ENCODE data around the gene CPNE6.

CPNE6 gene

GRCh38 chr14:24123424-24124417 lies 52.4 kb downstream of the CPNE6 start:
- TF ChIP-seq EZH2phosphoT487 (conservative IDR thresholded peaks at IDR 0.05; ENCODE audit: low read length) (no peak), CTCF (IDR thresholded peaks at IDR 0.05; ENCODE audit: insufficient read depth, low read length, poor library complexity, severe bottlenecking) (no peak)
- Histone ChIP-seq H3K79me2 (ENCODE audit: insufficient read depth, low read length) (no peaks in the 10 kb centered on the region), H3F3A (ENCODE audit: insufficient read depth) (no peaks in the 10 kb centered on the region; the same call in 1 of the 2 replicates), H3K36me3 (ENCODE audit: low read length) (no peaks in the 10 kb centered on the region), H3K9ac (ENCODE audit: low read length) (no peak overlapping the region), H3K9me3 (ENCODE audit: insufficient read depth, low read length) (no peaks in the 10 kb centered on the region), H3K27ac (ENCODE audit: low read depth, low read length) (no peak overlapping the region), H3K27me3 (ENCODE audit: low read length) (no peaks in the 10 kb centered on the region), H3K9me2 (replicated peaks; ENCODE audit: insufficient read depth, low read length) (no peaks in the 10 kb centered on the region), H2AFZ (ENCODE audit: low read depth, low read length, severe bottlenecking) (no peak overlapping the region), H4K20me1 (ENCODE audit: low read depth, low read length) (no peaks in the 10 kb centered on the region), H3K4me2 (ENCODE audit: low read depth, low read length, poor library complexity, severe bottlenecking) (no peak overlapping the region), H3K4me3 (ENCODE audit: insufficient read depth, low read length, poor library complexity, severe bottlenecking) (no peak overlapping the region)

GRCh38 chr14:24126939-24127338 lies 55.6 kb downstream of the CPNE6 start:
- Histone ChIP-seq H3K4me2 (ENCODE audit: low read depth, low read length, poor library complexity, severe bottlenecking) (no peak overlapping the region), H3K27me3 (ENCODE audit: low read length) (no peaks in the 10 kb centered on the region), H3K79me2 (ENCODE audit: insufficient read depth, low read length) (no peaks in the 10 kb centered on the region), H3K27ac (ENCODE audit: low read depth, low read length) (no peak overlapping the region), H3F3A (ENCODE audit: insufficient read depth) (no peaks in the 10 kb centered on the region; the same call in 1 of the 2 replicates), H2AFZ (ENCODE audit: low read depth, low read length, severe bottlenecking) (no peak overlapping the region), H3K4me3 (ENCODE audit: insufficient read depth, low read length, poor library complexity, severe bottlenecking) (no peak overlapping the region), H3K9me3 (ENCODE audit: insufficient read depth, low read length) (no peaks in the 10 kb centered on the region), H4K20me1 (ENCODE audit: low read depth, low read length) (no peaks in the 10 kb centered on the region), H3K9me2 (replicated peaks; ENCODE audit: insufficient read depth, low read length) (no peaks in the 10 kb centered on the region), H3K36me3 (ENCODE audit: low read length) (no peaks in the 10 kb centered on the region), H3K9ac (ENCODE audit: low read length) (no peak overlapping the region)
- no peak for TF ChIP-seq EZH2phosphoT487 (conservative IDR thresholded peaks at IDR 0.05; ENCODE audit: low read length)
- TF ChIP-seq CTCF (IDR thresholded peaks at IDR 0.05; ENCODE audit: insufficient read depth, low read length, poor library complexity, severe bottlenecking): no peak

- Histone ChIP-seq H3K27ac (ENCODE audit: low read depth, low read length) (no peak overlapping the region), H3K9me2 (replicated peaks; ENCODE audit: insufficient read depth, low read length) (no peaks in the 10 kb centered on the region), H3K79me2 (ENCODE audit: insufficient read depth, low read length) (no peaks in the 10 kb centered on the region), H4K20me1 (ENCODE audit: low read depth, low read length) (no peaks in the 10 kb centered on the region), H3K9ac (ENCODE audit: low read length) (no peak overlapping the region), H3F3A (ENCODE audit: insufficient read depth) (no peaks in the 10 kb centered on the region; the same call in 1 of the 2 replicates), H3K36me3 (ENCODE audit: low read length) (no peaks in the 10 kb centered on the region), H3K9me3 (ENCODE audit: insufficient read depth, low read length) (no peaks in the 10 kb centered on the region), H2AFZ (ENCODE audit: low read depth, low read length, severe bottlenecking) (no peak overlapping the region), H3K4me3 (ENCODE audit: insufficient read depth, low read length, poor library complexity, severe bottlenecking) (no peak overlapping the region), H3K27me3 (ENCODE audit: low read length) (no peaks in the 10 kb centered on the region), H3K4me2 (ENCODE audit: low read depth, low read length, poor library complexity, severe bottlenecking) (no peak overlapping the region)
- TF ChIP-seq EZH2phosphoT487 (conservative IDR thresholded peaks at IDR 0.05; ENCODE audit: low read length) (no peak), CTCF (IDR thresholded peaks at IDR 0.05; ENCODE audit: insufficient read depth, low read length, poor library complexity, severe bottlenecking) (no peak)
Measured at GRCh38 chr14:24127673-24128072, 56.3 kb downstream of the CPNE6 start.
